Activated gamma-delta T cell (primary cell): ENCODE measurements around the gene RGS12.

ENCODE experiments used
- DNase-seq: peaks from one replicate; lab custom pipeline; 2025; lab: John Stamatoyannopoulos, UW
- total RNA-seq, 2 donors: gene quantifications; one replicate each; lab custom pipeline; 2026; lab: John Stamatoyannopoulos, UW

RGS12 gene
- total RNA-seq = 5.1 to 8.3 reads per million in 2 donors

- DNase-seq = peak; percentile 73
Measured at GRCh38 chr4:3292571-3293400, at the start of gene RGS12. TSS of gene RGS12 (plus strand) at chr4:3293021. CDS start at chr4:3316171, 23,150 bp downstream.

- DNase-seq = no peak
Measured at GRCh38 chr4:3243136-3243780, 49.6 kb upstream of the RGS12 start.

GRCh38 chr4:3244002-3244401, 48.8 kb upstream of the RGS12 start:
- DNase-seq = no peak

GRCh38 chr4:3244747-3245146, 48.1 kb upstream of the RGS12 start:
- DNase-seq = no peak

GRCh38 chr4:3245676-3246075, 47.1 kb upstream of the RGS12 start:
- no peak for DNase-seq

DNA sequence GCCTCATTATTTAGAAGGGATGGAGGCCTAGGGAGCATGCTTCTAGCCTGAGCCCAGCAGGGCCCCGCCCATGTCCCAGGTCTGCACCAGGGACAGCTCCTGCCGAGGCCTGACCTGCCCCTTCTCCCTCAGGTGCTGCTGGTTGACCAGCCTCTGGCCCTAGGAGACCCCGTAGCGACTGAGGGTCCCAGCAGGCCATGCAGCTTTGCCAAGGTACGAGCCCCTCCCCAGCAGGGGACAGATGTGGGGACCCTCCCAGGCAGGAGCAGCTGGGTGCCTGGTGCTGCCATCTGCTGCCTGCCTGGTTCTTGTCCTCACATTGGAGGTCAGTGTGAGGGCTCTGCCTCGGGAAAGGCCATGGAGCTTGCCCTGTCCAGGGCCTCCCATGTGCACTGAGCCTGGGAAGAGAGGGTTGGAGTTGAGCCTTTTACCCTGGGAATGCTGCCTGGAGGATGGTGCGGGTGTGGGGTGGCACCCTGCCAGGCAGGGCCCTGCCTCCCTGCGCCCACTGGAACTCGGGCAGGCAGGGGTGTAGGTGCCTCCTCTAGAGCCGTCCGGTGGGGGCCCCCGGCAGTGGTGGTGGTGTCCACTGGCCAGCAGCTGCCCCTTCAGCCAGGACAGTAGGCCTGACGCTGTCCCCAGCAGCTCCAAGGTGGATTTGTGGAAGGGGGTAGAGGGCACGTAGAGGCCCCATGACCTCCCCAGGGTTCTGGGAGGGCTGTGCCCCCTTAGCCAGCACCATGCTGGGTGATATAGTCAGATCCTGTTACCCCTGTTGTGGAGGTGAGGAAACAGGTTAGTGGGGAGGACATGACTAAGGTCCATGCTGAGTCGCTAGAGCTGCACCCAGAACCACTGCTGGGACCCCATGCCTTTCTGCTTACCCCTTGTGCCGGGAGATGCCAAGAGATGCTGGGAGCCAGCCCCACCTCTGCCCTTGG, 46.1 kb upstream of the RGS12 start:
- DNase-seq = no peak

DNA sequence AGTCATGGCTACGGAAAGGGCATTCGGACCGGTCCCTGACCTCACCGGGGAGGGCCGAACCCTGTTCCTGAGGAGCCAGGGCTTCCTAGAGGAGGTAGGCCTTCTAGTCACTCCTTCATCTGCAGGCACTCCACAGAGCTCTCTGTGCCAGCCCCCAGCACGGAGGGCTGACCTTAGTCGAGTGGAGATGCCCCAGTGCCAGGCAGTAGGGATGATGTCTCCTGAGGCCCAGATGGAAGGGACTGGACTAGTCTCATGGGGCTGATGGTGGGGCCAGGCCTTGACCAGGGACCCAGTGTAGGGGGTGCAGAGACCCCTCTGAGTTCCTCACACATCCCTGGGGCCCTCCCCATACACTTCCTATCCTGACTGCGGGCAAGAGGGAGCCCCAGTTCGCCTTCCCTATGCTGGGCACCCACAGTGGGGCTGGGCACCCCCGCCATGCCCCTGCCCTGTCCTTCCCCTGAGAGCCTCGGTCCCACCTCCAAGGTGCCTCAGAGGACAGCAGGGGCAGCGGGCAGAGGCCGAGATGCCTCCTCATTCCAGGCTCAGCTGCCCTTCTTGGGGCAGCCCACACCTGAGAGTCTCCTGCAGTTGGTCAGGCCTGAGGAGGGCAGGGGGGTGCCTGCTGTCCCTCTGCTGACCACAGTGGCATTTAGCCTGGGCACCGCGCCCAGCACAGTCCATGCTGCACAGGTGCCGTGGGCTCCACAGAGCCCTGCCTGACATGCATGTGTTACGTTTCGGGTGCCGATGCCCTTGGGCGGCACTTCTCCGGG, 45.2 kb upstream of the RGS12 start:
- no peak for DNase-seq

DNA sequence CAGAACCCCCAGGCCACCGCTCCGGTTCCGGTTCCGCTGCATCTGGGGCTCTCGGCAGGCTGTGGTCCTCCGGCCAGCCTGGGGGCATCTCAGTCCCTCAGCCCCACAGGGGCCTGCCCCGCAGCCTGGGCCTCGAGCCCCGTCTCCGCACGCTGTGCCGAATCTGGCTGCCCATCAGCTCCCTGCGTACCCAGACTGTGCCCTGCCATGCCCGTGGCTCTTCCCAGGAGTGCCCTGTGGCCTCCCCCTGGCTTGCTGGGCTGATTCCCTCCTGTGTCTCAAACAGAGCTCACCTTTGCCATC, 44.7 kb upstream of the RGS12 start:
- DNase-seq = no peak

- no peak for DNase-seq
Measured at GRCh38 chr4:3248811-3249661, 43.8 kb upstream of the RGS12 start, which contains the start of gene MSANTD1. TSS of gene MSANTD1 (plus strand) at chr4:3249159. CDS start at chr4:3249223, 64 bp downstream.

GRCh38 chr4:3249711-3250437, 42.9 kb upstream of the RGS12 start:
- no peak for DNase-seq

DNA sequence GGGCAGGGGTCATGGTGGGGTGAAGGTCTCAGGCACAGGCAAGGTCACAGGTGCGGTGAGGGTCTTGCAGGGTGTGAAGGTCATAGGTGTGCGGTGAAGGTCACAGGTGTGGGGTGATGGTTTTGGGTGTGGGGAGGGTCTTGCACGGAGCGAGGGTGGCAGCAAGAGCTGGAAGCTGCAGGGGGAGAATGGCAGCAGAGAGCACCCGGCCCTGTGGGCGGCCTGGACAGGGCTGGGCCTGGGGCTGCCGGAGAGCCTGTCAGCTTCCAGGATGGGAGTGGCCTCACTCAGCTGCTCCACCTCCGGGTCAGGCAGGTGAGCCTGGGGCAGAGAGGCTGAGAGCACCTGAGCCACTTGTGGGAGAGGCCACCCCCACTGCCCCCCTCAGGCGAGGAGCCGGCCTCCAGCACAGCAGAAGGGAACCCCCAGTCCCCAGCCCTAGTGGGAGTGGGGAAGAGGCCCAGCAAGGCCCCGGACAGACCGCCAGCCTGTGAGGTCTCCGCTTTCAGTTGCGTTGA, 42.3 kb upstream of the RGS12 start:
- no peak for DNase-seq

DNA sequence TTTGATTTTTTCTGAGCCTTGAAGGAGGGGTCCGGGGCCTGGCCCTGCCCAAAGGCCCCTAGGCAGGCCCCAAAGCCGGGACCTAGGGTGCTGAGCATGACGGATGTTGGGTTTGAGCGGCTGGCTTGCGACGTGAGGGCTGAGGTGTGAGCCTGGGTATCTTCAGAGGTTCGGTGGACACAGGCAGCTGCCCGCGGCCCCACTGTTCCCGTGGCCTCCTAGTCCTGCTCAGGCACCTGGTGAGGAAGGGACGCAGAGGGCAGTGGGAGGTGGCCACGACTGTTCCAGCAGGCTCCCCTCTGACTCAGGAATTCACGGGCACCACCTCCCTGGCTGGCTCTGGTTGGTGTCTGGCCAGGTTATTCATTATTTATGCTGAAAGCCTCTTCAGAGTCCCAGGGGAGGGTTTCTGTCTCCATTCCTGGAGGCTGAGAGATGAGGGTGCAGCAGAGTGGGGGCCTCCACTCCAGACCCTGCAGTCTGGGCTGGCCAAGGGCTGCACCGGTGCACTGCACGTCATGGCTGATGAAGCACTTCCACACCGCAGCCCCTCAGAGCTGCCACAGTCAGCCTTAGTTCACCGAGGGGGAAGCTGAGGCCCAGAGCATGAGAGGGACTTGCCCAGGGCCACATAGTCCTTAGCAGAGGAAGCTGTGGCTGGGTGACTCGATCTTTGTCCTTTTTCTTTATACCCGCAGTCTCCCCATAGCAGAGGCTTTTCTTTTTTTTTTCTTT, 41.7 kb upstream of the RGS12 start:
- no peak for DNase-seq

DNA sequence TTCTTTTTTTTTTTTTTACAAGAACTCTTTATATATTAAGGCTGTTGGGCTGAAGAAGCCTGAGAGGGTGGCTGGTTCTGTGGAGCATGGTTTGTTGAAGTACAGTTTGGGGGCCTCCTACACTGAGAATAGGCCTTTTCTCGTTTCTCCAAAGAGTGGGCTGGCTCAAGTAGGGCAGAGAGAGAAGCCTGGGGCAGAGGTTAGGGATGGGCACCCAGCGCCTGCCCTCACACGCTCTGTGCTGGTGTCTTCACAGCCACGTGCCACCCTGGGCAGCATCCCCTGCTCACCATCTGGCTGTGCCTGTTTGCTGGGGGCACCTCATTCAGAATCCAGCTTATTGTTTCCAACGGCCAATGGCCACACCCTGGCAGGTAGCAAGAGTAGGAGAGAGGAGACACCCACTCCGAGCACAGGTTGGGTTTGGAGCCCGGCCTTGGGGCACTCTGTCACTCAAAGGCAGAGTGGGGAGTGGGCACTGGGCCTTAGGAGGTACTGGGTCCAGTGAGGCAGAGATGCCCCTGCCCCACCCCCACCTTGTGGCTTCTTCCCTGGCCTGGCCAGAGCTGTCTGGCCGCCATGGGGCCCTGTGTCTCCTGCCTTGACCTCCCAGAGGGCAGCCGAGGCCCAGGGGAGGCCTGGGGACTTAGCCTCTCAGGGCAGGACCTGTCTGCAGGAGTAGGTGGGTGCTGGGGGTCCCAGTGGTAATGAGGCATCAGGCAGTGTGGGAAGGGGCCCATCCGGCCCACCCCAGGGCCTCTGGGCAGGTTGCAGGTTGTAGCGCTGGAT, 40.9 kb upstream of the RGS12 start:
- DNase-seq = no peak

DNA sequence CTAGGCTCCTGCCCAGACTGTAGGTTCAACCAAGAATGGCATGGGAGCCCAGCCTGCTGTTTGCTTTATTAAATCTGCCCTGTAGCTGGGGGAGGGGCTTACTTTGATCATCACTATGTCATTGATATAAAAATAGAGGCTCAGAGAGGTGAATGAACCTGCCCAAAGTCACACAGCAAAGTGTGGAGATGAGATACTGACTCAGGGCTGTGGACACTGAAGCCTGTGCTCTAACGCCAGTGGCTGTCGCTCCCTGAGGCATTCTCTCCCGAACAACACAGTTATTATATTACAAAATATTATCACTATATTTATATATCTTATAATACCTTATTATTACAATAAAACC, 40.4 kb upstream of the RGS12 start:
- no peak for DNase-seq

GRCh38 chr4:3252831-3253641, 39.8 kb upstream of the RGS12 start:
- no peak for DNase-seq

GRCh38 chr4:3253808-3254207, 39.0 kb upstream of the RGS12 start:
- no peak for DNase-seq
